ENCODE measurements around the gene GRK7.

- TF ChIP-seq GATA2 (IDR thresholded peaks at IDR 0.05; ENCODE audit: low read depth, low read length) = no peak
- TF ChIP-seq GATA3 (IDR thresholded peaks at IDR 0.05; ENCODE audit: low read depth, low read length) = no peak
Observed at GRCh38 chr3:141777957-141778813, 15.0 kb downstream of the GRK7 start.

All from SH-SY5Y (cell line).